Neural progenitor cell (in vitro differentiated cells): ENCODE results near the gene SDK1. TPM values are rescaled to one million over a fixed set of nuclear protein-coding genes. Genes with fewer than 3 reads are reported as not detected.

Experiments
- DNase-seq: peaks from one replicate; pipeline ENCODE4 v3.0.0-alpha.2; 2016; ENCODE audit warnings: low spot score
- H2AFZ ChIP-seq: fragments of 200-600 bp; sonication (generic); replicated peaks from 2 replicates; pipeline ENCODE4 v1.6.1; 2016; ENCODE audit warnings: antibody characterized with exemption
- H3F3A ChIP-seq: fragments of 200-600 bp; sonication (generic); 2 replicates; pipeline ENCODE4 v1.6.1; 2016; ENCODE audit warnings: antibody characterized with exemption, low read depth
- H3K27ac ChIP-seq: fragments of 200-600 bp; sonication (generic); 2 replicates; pipeline ENCODE4 v1.5.1; 2016; ENCODE audit warnings: mild to moderate bottlenecking
- H3K27me3 ChIP-seq: fragments of 200-600 bp; sonication (generic); 2 replicates; pipeline ENCODE4 v1.6.1; 2016; ENCODE audit warnings: mild to moderate bottlenecking, moderate library complexity
- H3K36me3 ChIP-seq: fragments of 200-600 bp; sonication (generic); 2 replicates; pipeline ENCODE4 v1.5.1; 2016
- H3K4me1 ChIP-seq: fragments of 200-600 bp; sonication (generic); 2 replicates; pipeline ENCODE4 v1.6.1; 2016; ENCODE audit warnings: mixed run types
- H3K4me2 ChIP-seq: fragments of 200-600 bp; sonication (generic); 2 replicates; pipeline ENCODE4 v1.6.1; 2016
- H3K4me3 ChIP-seq: fragments of 200-600 bp; sonication (generic); 2 replicates; pipeline ENCODE4 v1.5.1; 2016
- H3K79me2 ChIP-seq: fragments of 200-600 bp; sonication (generic); 2 replicates; pipeline ENCODE4 v1.6.1; 2016; ENCODE audit warnings: low read depth
- H3K9ac ChIP-seq: fragments of 200-600 bp; sonication (generic); 2 replicates; pipeline ENCODE4 v1.6.1; 2016
- H3K9me3 ChIP-seq: fragments of 200-600 bp; sonication (generic); 2 replicates; pipeline ENCODE4 v1.5.1; 2016; ENCODE audit warnings: low read depth
- H4K20me1 ChIP-seq: fragments of 200-600 bp; sonication (generic); 2 replicates; pipeline ENCODE4 v1.6.1; 2016; ENCODE audit warnings: low read depth
- H3K27ac Mint-ChIP-seq: 3 replicates; pipeline ENCODE4 v1.8.0; 2021; ENCODE audit warnings: mixed read lengths
- H3K27me3 Mint-ChIP-seq: 2 replicates; pipeline ENCODE4 v1.8.0; 2022; ENCODE audit warnings: low read depth, mild to moderate bottlenecking, inconsistent platforms, moderate library complexity, mixed read lengths; ENCODE audit not compliant: insufficient read depth
- H3K36me3 Mint-ChIP-seq: 3 replicates; pipeline ENCODE4 v1.8.0; 2021; ENCODE audit warnings: mixed read lengths
- H3K4me1 Mint-ChIP-seq: 3 replicates; pipeline ENCODE4 v1.8.0; 2021; ENCODE audit warnings: mixed read lengths
- H3K4me3 Mint-ChIP-seq: 3 replicates; pipeline ENCODE4 v1.8.0; 2021; ENCODE audit warnings: mild to moderate bottlenecking, moderate library complexity, mixed read lengths
- H3K9me3 Mint-ChIP-seq: 3 replicates; pipeline ENCODE4 v1.8.0; 2020; ENCODE audit warnings: mixed read lengths
- EZH2 ChIP-seq: fragments of 200-600 bp; sonication (generic); IDR thresholded peaks from 2 replicates; pipeline ENCODE4 v1.6.1; 2017; ENCODE audit warnings: antibody characterized with exemption, mild to moderate bottlenecking, moderate library complexity
- EZH2phosphoT487 ChIP-seq: fragments of 200-600 bp; sonication (generic); IDR thresholded peaks from 2 replicates; pipeline ENCODE4 v1.6.1; 2017; ENCODE audit warnings: antibody characterized with exemption
- total RNA-seq: library from RNA; depleted of rRNA; stranded (reverse); fragments of >200 nt; gene quantifications from 2 replicates; pipeline ENCODE4 v1.2.3, GENCODE V29; 2015; ENCODE audit warnings: low replicate concordance
- TF ChIP-seq, protein P1 (sequence below): fragments of 200-600 bp; sonication (generic); IDR thresholded peaks from 2 replicates; pipeline ENCODE4 v1.5.1; 2017; ENCODE audit warnings: antibody characterized with exemption, mild to moderate bottlenecking

Gene SDK1
- total RNA-seq, 1 donor from 2014 or later, result 4.9 TPM

DNA sequence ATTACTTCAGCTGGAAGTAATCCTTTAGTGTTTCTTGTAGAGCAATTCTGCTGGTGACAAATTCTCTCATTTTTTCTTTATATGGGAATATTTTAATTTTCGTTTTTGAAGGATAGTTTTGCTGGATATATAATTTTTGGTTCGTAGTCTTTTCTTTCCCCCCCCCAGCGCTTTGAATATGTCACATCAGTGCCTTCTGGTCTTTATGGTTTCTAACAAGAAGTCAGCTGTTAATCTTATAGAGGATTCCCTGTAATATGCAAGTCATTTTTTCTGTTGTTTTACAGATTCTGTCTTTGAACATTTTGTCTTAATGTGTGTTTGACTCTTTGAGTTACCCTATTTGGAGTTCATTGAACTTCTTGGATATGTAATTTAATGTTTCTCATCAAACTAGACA lies 96.3 kb downstream of the SDK1 start:
- H3K36me3 ChIP-seq, result no peaks in the 10 kb centered on the region
- H3K36me3 Mint-ChIP-seq, result no peaks in the 10 kb centered on the region
- H3K27me3 ChIP-seq, result no peaks in the 10 kb centered on the region
- no peak overlapping the region for H2AFZ ChIP-seq
- H3K79me2 ChIP-seq, result no peaks in the 10 kb centered on the region
- TF ChIP-seq, protein P1, sequence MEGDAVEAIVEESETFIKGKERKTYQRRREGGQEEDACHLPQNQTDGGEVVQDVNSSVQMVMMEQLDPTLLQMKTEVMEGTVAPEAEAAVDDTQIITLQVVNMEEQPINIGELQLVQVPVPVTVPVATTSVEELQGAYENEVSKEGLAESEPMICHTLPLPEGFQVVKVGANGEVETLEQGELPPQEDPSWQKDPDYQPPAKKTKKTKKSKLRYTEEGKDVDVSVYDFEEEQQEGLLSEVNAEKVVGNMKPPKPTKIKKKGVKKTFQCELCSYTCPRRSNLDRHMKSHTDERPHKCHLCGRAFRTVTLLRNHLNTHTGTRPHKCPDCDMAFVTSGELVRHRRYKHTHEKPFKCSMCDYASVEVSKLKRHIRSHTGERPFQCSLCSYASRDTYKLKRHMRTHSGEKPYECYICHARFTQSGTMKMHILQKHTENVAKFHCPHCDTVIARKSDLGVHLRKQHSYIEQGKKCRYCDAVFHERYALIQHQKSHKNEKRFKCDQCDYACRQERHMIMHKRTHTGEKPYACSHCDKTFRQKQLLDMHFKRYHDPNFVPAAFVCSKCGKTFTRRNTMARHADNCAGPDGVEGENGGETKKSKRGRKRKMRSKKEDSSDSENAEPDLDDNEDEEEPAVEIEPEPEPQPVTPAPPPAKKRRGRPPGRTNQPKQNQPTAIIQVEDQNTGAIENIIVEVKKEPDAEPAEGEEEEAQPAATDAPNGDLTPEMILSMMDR, result no peak
- TF ChIP-seq EZH2 (no peak), EZH2phosphoT487 (no peak)
- no peak overlapping the region for H3K27ac ChIP-seq
- H3K4me3 ChIP-seq, result no peak overlapping the region
- H3K27ac Mint-ChIP-seq, result no peak overlapping the region
- H4K20me1 ChIP-seq, result no peaks in the 10 kb centered on the region
- peaks cover 7% of the 10 kb centered on the region for H3K4me1 ChIP-seq
- H3K4me3 Mint-ChIP-seq, result no peak overlapping the region
- no peak overlapping the region for H3K9ac ChIP-seq
- no peak overlapping the region for H3K4me2 ChIP-seq
- no peaks in the 10 kb centered on the region for H3K4me1 Mint-ChIP-seq
- DNase-seq, result no peak
- H3K9me3 Mint-ChIP-seq, result peaks cover 42% of the 10 kb centered on the region
- no peaks in the 10 kb centered on the region for H3K9me3 ChIP-seq
- no peaks in the 10 kb centered on the region for H3F3A ChIP-seq
- H3K27me3 Mint-ChIP-seq, result no peaks in the 10 kb centered on the region

DNA sequence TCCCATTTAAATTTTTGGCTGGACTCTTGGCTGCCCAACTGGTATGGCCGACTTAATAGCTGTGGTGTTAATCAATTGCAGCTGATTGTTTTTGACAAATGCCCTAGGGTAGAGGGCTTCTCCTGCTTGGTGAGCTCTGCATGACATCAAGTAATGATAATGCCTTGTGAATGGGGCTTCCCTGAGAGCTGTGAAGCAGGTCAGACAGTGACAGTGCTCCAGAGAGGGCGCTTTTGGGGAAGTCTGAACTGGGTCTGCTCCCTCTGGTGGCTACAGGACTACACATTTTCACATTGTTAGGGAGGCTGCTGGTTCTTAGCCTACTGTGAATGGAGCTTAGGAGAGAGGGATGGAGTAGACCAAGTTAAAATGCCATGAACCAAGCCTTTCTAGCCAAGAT lies 98.8 kb downstream of the SDK1 start:
- no peaks in the 10 kb centered on the region for H3K27me3 ChIP-seq
- TF ChIP-seq EZH2 (no peak), EZH2phosphoT487 (no peak)
- TF ChIP-seq, protein P1, result peak; percentile 71
- H3K27ac ChIP-seq, result no peak overlapping the region
- Mint-ChIP-seq H3K4me3 (no peak overlapping the region), H3K4me1 (no peaks in the 10 kb centered on the region), H3K36me3 (no peaks in the 10 kb centered on the region), H3K9me3 (peaks cover 32% of the 10 kb centered on the region), H3K27me3 (no peaks in the 10 kb centered on the region), H3K27ac (no peak overlapping the region)
- H3K4me1 ChIP-seq, result peaks cover 7% of the 10 kb centered on the region
- H3K36me3 ChIP-seq, result no peaks in the 10 kb centered on the region
- no peaks in the 10 kb centered on the region for H4K20me1 ChIP-seq
- no peaks in the 10 kb centered on the region for H3K79me2 ChIP-seq
- peak; percentile 85 for DNase-seq
- H3K4me3 ChIP-seq, result no peak overlapping the region
- H3F3A ChIP-seq, result no peaks in the 10 kb centered on the region
- no peaks in the 10 kb centered on the region for H3K9me3 ChIP-seq
- H3K4me2 ChIP-seq, result no peak overlapping the region
- H2AFZ ChIP-seq, result no peak overlapping the region
- H3K9ac ChIP-seq, result no peak overlapping the region

DNA sequence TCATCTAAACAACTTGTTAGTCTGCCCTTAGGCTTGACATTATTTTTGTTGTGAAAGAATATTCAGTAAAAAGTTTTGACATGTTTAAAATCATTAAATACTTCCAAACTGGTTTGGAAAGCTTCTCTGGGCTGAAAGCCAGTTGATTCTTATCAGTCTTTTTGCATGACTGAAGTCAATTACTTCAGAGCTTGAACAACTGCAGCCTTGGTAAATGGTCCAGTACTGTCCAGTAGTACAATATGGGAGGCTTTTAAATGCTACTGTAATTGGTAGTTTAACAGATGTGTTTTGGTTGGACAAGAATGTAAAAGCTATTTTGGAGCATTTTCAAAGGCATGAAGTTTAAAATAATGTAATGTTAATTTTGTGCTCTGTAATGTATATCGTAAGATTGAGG lies 103.4 kb downstream of the SDK1 start:
- Histone ChIP-seq H3K4me3 (no peak overlapping the region), H3K9me3 (no peaks in the 10 kb centered on the region), H3K4me1 (peaks cover 12% of the 10 kb centered on the region), H3F3A (no peaks in the 10 kb centered on the region), H3K79me2 (no peaks in the 10 kb centered on the region), H2AFZ (no peak overlapping the region), H3K9ac (no peak overlapping the region), H3K27me3 (no peaks in the 10 kb centered on the region), H4K20me1 (no peaks in the 10 kb centered on the region), H3K4me2 (no peak overlapping the region), H3K27ac (no peak overlapping the region), H3K36me3 (no peaks in the 10 kb centered on the region)
- Mint-ChIP-seq H3K4me1 (peaks cover 9% of the 10 kb centered on the region), H3K9me3 (no peaks in the 10 kb centered on the region), H3K27ac (no peak overlapping the region), H3K4me3 (no peak overlapping the region), H3K36me3 (no peaks in the 10 kb centered on the region), H3K27me3 (no peaks in the 10 kb centered on the region)
- TF ChIP-seq EZH2phosphoT487 (no peak), EZH2 (no peak)
- TF ChIP-seq, protein P1, result no peak
- no peak for DNase-seq
